Lower leg skin (tissue), 4 donors: ENCODE results near the gene XCL2. TPM values are rescaled to one million over a fixed set of nuclear protein-coding genes. Genes with fewer than 3 reads are reported as not detected.
"Not testable (repeated sequence)": the region's sequence is repeated elsewhere in the genome, so short reads cannot be mapped to it uniquely, and the experiment has no call there.

Experiments used
- DNase-seq, 2 donors: peaks; one replicate each; pipeline ENCODE4 v3.0.0-alpha.2; 2019; ENCODE audit warnings: low spot score in 2 of 2
- H3K4me3 ChIP-seq: fragments of 200-600 bp; sonication (generic); 2 replicates; pipeline ENCODE4 v1.5.1; 2017; ENCODE audit warnings: mild to moderate bottlenecking, low read depth; ENCODE audit not compliant: poor library complexity, severe bottlenecking
- POLR2A ChIP-seq, 2 donors: fragments of 450-650 bp; IDR thresholded peaks; one replicate each; pipeline ENCODE4 v1.6.1; 2016 to 2017; ENCODE audit warnings: antibody characterized with exemption in 2 of 2, mild to moderate bottlenecking in 1 of 2, moderate library complexity in 1 of 2
- WGBS, 2 donors: methylation state at CpG; one replicate each; pipeline ENCODE4 v1.1.5; 2018; 5-methylcytosine and 5-hydroxymethylcytosine counted together
- intact Hi-C: fragments of 100-400 bp; cut with DNase I; formaldehyde crosslinking; loops from one replicate; pipeline ENCODE4 v1.15.0; 2023; ENCODE audit warnings: low total_unique reads
- total RNA-seq, 4 donors: library from RNA; depleted of rRNA; stranded (reverse); fragments of >200 nt; gene quantifications; one replicate each; pipeline ENCODE4 v1.1.0, GENCODE V29; 2016
- TF ChIP-seq, protein P1 (sequence below), 3 donors: fragments of 450-650 bp; IDR thresholded peaks; one replicate each; pipeline ENCODE4 v1.5.1; 2016; ENCODE audit warnings: antibody characterized with exemption in 3 of 3, mild to moderate bottlenecking in 3 of 3, moderate library complexity in 2 of 3

The XCL2 gene
- total RNA-seq, 4 donors from 2014 or later = not detected

DNA sequence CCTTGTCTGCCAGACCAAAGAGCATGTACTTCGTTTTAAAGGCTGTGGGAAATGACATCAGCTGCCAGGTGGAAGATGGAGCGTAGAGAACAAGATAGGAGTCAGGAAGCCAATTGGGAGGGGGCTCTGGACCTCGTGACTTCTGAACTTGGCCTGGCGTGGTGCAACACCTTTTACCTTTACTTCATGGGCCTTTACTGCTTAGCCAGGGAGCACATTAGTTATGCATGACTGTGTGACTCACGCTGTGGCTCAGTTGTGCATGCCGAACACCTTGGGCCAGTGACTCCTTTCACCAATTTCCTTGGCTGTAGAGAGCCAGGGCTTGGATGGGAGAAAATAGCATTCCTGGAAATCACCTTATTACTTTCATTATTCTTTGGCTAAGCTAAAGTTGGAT, 39.8 kb upstream of the XCL2 start:
- TF ChIP-seq, protein P1, sequence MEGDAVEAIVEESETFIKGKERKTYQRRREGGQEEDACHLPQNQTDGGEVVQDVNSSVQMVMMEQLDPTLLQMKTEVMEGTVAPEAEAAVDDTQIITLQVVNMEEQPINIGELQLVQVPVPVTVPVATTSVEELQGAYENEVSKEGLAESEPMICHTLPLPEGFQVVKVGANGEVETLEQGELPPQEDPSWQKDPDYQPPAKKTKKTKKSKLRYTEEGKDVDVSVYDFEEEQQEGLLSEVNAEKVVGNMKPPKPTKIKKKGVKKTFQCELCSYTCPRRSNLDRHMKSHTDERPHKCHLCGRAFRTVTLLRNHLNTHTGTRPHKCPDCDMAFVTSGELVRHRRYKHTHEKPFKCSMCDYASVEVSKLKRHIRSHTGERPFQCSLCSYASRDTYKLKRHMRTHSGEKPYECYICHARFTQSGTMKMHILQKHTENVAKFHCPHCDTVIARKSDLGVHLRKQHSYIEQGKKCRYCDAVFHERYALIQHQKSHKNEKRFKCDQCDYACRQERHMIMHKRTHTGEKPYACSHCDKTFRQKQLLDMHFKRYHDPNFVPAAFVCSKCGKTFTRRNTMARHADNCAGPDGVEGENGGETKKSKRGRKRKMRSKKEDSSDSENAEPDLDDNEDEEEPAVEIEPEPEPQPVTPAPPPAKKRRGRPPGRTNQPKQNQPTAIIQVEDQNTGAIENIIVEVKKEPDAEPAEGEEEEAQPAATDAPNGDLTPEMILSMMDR (IDR thresholded peaks at IDR 0.05) = no peak
- no peak for TF ChIP-seq POLR2A (IDR thresholded peaks at IDR 0.05)
- WGBS, 2 donors = 47 to 51% methylated on average over 6 of the region's 6 CpGs
- DNase-seq = no peak
- no peak overlapping the region for H3K4me3 ChIP-seq
- intact Hi-C loops = no loop called here

DNA sequence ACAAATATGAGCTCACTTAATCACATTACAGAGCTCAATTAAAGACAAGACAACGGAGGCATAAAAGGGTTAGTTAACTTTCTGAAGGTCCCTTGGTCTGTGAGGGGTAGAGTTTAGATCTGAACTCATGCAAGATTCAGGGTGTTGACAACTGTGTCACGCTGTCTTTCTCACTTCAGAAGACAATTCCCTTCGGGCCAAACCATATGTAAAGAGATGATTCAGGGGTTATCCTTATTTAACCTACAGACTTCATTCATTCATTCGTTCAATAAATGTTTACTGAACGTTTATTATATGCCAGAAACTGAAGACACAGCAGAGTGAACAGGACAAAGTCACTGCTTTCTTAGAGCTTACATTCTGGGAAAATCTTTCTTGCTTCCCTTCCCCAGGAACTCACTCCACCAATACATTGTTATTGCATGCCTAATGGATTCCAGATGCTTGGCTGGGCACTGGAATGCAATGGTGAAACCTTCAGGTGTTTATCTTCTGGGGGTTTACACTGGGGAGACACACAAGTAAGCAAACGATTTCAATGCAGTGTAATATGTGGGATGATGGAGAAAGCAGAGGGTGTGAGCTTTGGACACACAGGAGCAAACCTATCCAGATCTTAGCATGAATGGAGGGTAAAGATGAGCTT, 39.0 kb upstream of the XCL2 start:
- 54 to 60% methylated on average over 6 of the region's 6 CpGs for WGBS, 2 donors
- no peak overlapping the region for H3K4me3 ChIP-seq
- DNase-seq = no peak
- TF ChIP-seq, protein P1 (IDR thresholded peaks at IDR 0.05) = no peak
- no peak for TF ChIP-seq POLR2A (IDR thresholded peaks at IDR 0.05)
- intact Hi-C loops = no loop called here

- H3K4me3 ChIP-seq = no peak overlapping the region
- no peak for TF ChIP-seq POLR2A (IDR thresholded peaks at IDR 0.05)
- TF ChIP-seq, protein P1 (IDR thresholded peaks at IDR 0.05) = no peak
- 81 to 84% methylated on average over 4 of the region's 4 CpGs for WGBS, 2 donors
- DNase-seq = no peak
- intact Hi-C loops = no loop called here
Measured at GRCh38 chr1:168581817-168582572, 38.2 kb upstream of the XCL2 start.

- H3K4me3 ChIP-seq, intact Hi-C loops, DNase-seq: not testable (repeated sequence)
- WGBS, 2 donors = 79 to 84% methylated on average over 7 of the region's 7 CpGs
Measured at GRCh38 chr1:168580991-168581390, 37.2 kb upstream of the XCL2 start.

- WGBS, 2 donors = 91 to 98% methylated on average over 2 of the region's 2 CpGs
- H3K4me3 ChIP-seq, DNase-seq, intact Hi-C loops: not testable (repeated sequence)
Measured at GRCh38 chr1:168580290-168580689, 36.5 kb upstream of the XCL2 start.

DNA sequence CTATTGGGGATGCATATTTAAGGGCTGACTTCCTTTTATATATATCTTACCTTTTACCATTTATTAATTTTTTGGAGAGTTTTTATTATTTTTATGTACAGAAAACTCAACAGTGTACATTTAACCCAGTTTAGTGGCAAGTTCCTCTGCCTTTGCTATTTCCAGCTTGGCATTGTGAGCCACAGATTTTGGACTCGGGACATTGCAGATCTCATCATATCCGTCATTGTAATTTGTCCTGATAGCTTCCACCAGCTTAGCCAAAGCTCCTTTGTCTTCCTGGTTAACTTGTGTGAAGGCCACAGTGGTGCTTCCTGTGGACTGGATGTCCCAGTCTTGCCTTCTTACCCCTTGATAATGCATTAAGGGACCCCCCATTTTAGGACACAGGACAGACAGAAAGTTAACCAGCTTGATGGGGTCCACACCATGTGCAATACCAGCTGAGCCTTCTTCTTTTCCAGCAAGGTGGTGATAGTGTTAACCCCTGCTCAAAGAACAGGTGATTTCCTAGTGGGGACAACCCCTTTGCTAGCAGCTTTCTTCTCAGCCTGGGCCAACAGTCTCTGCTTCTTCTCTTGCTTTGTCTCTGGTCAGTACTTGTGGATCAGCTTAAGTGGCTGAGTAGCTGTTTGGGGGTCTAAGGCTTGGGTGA, 34.9 kb upstream of the XCL2 start:
- not testable (repeated sequence) for H3K4me3 ChIP-seq, DNase-seq
- 65 to 77% methylated on average over 2 of the region's 2 CpGs for WGBS, 2 donors
- intact Hi-C loops = loop anchor here (10.0 kb wide), 1 partner anchor 234 kb away; no protein-coding TSS in a partner anchor

- not testable (repeated sequence) for H3K4me3 ChIP-seq, DNase-seq
- WGBS, 2 donors = 81% methylated on average over 5 of the region's 6 CpGs
- intact Hi-C loops = loop anchor here (10.0 kb wide), 1 partner anchor 231 kb away; no protein-coding TSS in a partner anchor
Measured at GRCh38 chr1:168576245-168576688, 32.5 kb upstream of the XCL2 start, which contains the start of gene XCL1. Gene XCL1 (plus strand): TSS chr1:168576605. CDS start chr1:168576638, 33 bp downstream.

- DNase-seq = peak in 1 of 2 donors; percentile 51
- not testable (repeated sequence) for H3K4me3 ChIP-seq
- WGBS, 2 donors = 2 to 3% methylated on average over 4 of the region's 4 CpGs
- intact Hi-C loops = loop anchor here (10.0 kb wide), 1 partner anchor 229 kb away; no protein-coding TSS in a partner anchor
Measured at GRCh38 chr1:168574234-168574633, 30.4 kb upstream of the XCL2 start.
